ENCODE results near the gene ERH. TPM values are rescaled to one million over a fixed set of nuclear protein-coding genes. Genes with fewer than 3 reads are reported as not detected.

The ERH gene
- total RNA-seq, 1 experiment from 2014 or later, result 352 TPM

- TF ChIP-seq ELF1 (IDR thresholded peaks at IDR 0.05; ENCODE audit: borderline replicate concordance, low read depth) (no peak), CBX3 (IDR thresholded peaks at IDR 0.05; ENCODE audit: low read depth) (no peak), FOSL1 (IDR thresholded peaks at IDR 0.05; ENCODE audit: low read depth) (no peak), SIN3A (IDR thresholded peaks at IDR 0.05; ENCODE audit: low read depth) (no peak), POLR2AphosphoS5 (IDR thresholded peaks at IDR 0.05; ENCODE audit: low read depth, low read length) (no peak), RAD21 (IDR thresholded peaks at IDR 0.05; ENCODE audit: low read depth) (no peak), EZH2 (IDR thresholded peaks at IDR 0.05) (no peak), CTCF (IDR thresholded peaks at IDR 0.05 in 2 of 3, conservative IDR thresholded peaks at IDR 0.05 in 1 of 3; ENCODE audit: borderline replicate concordance in 1 of 3, insufficient read depth in 1 of 3, low read depth in 2 of 3, low read length in 2 of 3) (no peak)
These were observed 46.2 kb downstream of the ERH start (continued) for GRCh38 chr14:69351911-69352310.

DNA sequence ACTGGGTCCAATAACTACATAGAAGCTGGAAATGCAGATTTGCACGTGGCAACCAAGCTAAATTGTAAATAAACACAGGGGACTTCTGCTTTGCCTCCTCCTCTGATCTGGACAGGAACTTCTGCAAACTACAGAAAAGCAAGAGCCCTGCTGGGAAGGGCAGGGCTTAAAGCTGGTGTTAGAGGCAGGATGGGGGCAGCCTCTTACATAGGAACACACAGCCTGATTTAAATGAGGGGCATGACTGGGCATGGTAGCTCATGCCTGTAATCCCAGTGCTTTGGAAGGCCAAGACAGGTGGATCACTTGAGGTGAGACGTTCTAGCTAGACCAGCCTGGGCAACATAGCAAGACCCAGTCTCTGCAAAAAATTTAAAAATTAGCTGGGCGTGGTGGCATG lies 46.7 kb downstream of the ERH start:
- Histone ChIP-seq H3K27me3 (ENCODE audit: insufficient read depth, low read length) (no peaks in the 10 kb centered on the region), H3K27ac (ENCODE audit: low read depth, low read length) (no peak overlapping the region), H3K79me2 (ENCODE audit: insufficient read depth, low read length) (no peaks in the 10 kb centered on the region), H3K4me1 (ENCODE audit: control insufficient read depth in 1 of 2, insufficient read depth in 2 of 2, low read length in 2 of 2) (no peaks in the 10 kb centered on the region), H3K4me2 (ENCODE audit: low read length) (no peak overlapping the region), H3K9me3 (ENCODE audit: control insufficient read depth in 1 of 2, insufficient read depth in 1 of 2, low read depth in 1 of 2, low read length in 2 of 2) (no peaks in the 10 kb centered on the region), H2AFZ (ENCODE audit: low read depth, low read length, poor library complexity, severe bottlenecking) (no peak overlapping the region), H3K36me3 (ENCODE audit: control insufficient read depth in 1 of 2, insufficient read depth in 2 of 2, low read length in 2 of 2) (no peaks in the 10 kb centered on the region), H3K9ac (ENCODE audit: low read length) (no peak overlapping the region), H3K9me2 (ENCODE audit: insufficient read depth) (no peaks in the 10 kb centered on the region), H3K4me3 (replicated peaks in 1 of 2; ENCODE audit: low read depth in 1 of 2, low read length in 2 of 2) (no peak overlapping the region), H4K20me1 (ENCODE audit: insufficient read depth) (no peaks in the 10 kb centered on the region)
- no TSS peak for BruUV-seq (replicated peaks)
- no peak for ATAC-seq
- DNase-seq (ENCODE audit: low read depth, low spot score), result no peak
- intact Hi-C loops (cut with micrococcal nuclease), result no loop called here
- no peak for TF ChIP-seq ZBTB33 (IDR thresholded peaks at IDR 0.05; ENCODE audit: extremely low read depth, insufficient replicate concordance, low read length)
- no peak for TF ChIP-seq ZFX (IDR thresholded peaks at IDR 0.05)
- no peak for TF ChIP-seq SIN3A (IDR thresholded peaks at IDR 0.05; ENCODE audit: low read depth)
- TF ChIP-seq ATF3 (IDR thresholded peaks at IDR 0.05), result no peak
- POLR2A ChIA-PET, result no interaction called here
- CTCF ChIA-PET, result no interaction called here
- RAD21 ChIA-PET (ENCODE audit: low non-redundant PET in 1 of 2, low total read pairs in 2 of 2, uncharacterized antibody in 2 of 2, unreplicated experiment in 2 of 2), result no interaction called here

Measured in HCT116 (cell line).